Astrocyte (in vitro differentiated cells and primary cell): ENCODE results near the gene VSX1. TPM values are rescaled to one million over a fixed set of nuclear protein-coding genes. Genes with fewer than 3 reads are reported as not detected.

Experiments used
- DNase-seq: peaks from one replicate; pipeline ENCODE4 v3.0.0-alpha.2; 2010; ENCODE audit warnings: low read depth
- FAIRE-seq: peaks from 2 replicates; lab custom pipeline; 2011; peaks lifted over from hg19 to GRCh38; lab: Jason Lieb, UNC
- H2AFZ ChIP-seq: 2 replicates; pipeline ENCODE4 v1.6.0; 2012; ENCODE audit warnings: low read depth, low read length, inconsistent platforms
- H3K27ac ChIP-seq: 2 replicates; pipeline ENCODE4 v1.5.1; 2011; ENCODE audit warnings: low read depth, low read length, inconsistent platforms
- H3K27me3 ChIP-seq: 2 replicates; pipeline ENCODE4 v1.6.0; 2011; ENCODE audit warnings: low read length, inconsistent platforms; ENCODE audit not compliant: insufficient read depth
- H3K36me3 ChIP-seq: 2 replicates; pipeline ENCODE4 v1.5.1; 2011; ENCODE audit warnings: low read length, inconsistent platforms; ENCODE audit not compliant: insufficient read depth
- H3K4me1 ChIP-seq: 2 replicates; pipeline ENCODE4 v1.5.1; 2011; ENCODE audit warnings: low read length, inconsistent platforms; ENCODE audit not compliant: insufficient read depth
- H3K4me2 ChIP-seq: 2 replicates; pipeline ENCODE4 v1.6.0; 2012; ENCODE audit warnings: low read length, inconsistent platforms
- H3K4me3 ChIP-seq: 2 replicates; pipeline ENCODE4 v1.5.1; 2011; ENCODE audit warnings: low read depth, mild to moderate bottlenecking, low read length, inconsistent platforms; ENCODE audit not compliant: insufficient read depth
- H3K79me2 ChIP-seq: 2 replicates; pipeline ENCODE4 v1.6.0; 2012; ENCODE audit warnings: mild to moderate bottlenecking, low read length, inconsistent platforms; ENCODE audit not compliant: insufficient read depth
- H3K9ac ChIP-seq: 2 replicates; pipeline ENCODE4 v1.6.0; 2012; ENCODE audit warnings: mild to moderate bottlenecking, low read length, inconsistent platforms
- H3K9me3 ChIP-seq: 2 replicates; pipeline ENCODE4 v1.5.1; 2012; ENCODE audit warnings: low read depth, mild to moderate bottlenecking, low read length, inconsistent platforms; ENCODE audit not compliant: insufficient read depth
- H4K20me1 ChIP-seq: 2 replicates; pipeline ENCODE4 v1.6.0; 2012; ENCODE audit warnings: low read length, inconsistent platforms; ENCODE audit not compliant: insufficient read depth
- H3K27ac Mint-ChIP-seq: one replicate; pipeline ENCODE4 v1.8.0; 2021; ENCODE audit warnings: mild to moderate bottlenecking, mixed read lengths; ENCODE audit not compliant: unreplicated experiment
- H3K27me3 Mint-ChIP-seq: one replicate; pipeline ENCODE4 v1.8.0; 2021; ENCODE audit warnings: low read depth, mixed read lengths; ENCODE audit not compliant: unreplicated experiment
- H3K36me3 Mint-ChIP-seq: one replicate; pipeline ENCODE4 v1.8.0; 2021; ENCODE audit warnings: low read depth, mixed read lengths; ENCODE audit not compliant: unreplicated experiment
- H3K4me1 Mint-ChIP-seq: one replicate; pipeline ENCODE4 v1.8.0; 2021; ENCODE audit warnings: low read depth, mixed read lengths; ENCODE audit not compliant: unreplicated experiment
- H3K4me3 Mint-ChIP-seq: one replicate; pipeline ENCODE4 v1.8.0; 2021; ENCODE audit warnings: mild to moderate bottlenecking, moderate library complexity, mixed read lengths; ENCODE audit not compliant: unreplicated experiment
- H3K9me3 Mint-ChIP-seq: one replicate; pipeline ENCODE4 v1.8.0; 2021; ENCODE audit warnings: mild to moderate bottlenecking, mixed read lengths; ENCODE audit not compliant: unreplicated experiment
- EZH2 ChIP-seq: IDR thresholded peaks from 2 replicates; pipeline ENCODE4 v1.6.1; 2012; ENCODE audit warnings: mild to moderate bottlenecking, low read length, inconsistent platforms; ENCODE audit not compliant: insufficient read depth
- total RNA-seq: library from RNA; stranded (reverse); gene quantifications from 2 replicates; pipeline ENCODE4 v1.2.1, GENCODE V29; 2021
- TF ChIP-seq, protein P1 (sequence below): IDR thresholded peaks from 2 replicates; pipeline ENCODE4 v1.5.1; 2011; ENCODE audit warnings: low read depth, mild to moderate bottlenecking, inconsistent platforms, low read length, moderate library complexity; ENCODE audit not compliant: insufficient read depth

VSX1 gene
- total RNA-seq, 1 donor from 2014 or later: not detected

DNA sequence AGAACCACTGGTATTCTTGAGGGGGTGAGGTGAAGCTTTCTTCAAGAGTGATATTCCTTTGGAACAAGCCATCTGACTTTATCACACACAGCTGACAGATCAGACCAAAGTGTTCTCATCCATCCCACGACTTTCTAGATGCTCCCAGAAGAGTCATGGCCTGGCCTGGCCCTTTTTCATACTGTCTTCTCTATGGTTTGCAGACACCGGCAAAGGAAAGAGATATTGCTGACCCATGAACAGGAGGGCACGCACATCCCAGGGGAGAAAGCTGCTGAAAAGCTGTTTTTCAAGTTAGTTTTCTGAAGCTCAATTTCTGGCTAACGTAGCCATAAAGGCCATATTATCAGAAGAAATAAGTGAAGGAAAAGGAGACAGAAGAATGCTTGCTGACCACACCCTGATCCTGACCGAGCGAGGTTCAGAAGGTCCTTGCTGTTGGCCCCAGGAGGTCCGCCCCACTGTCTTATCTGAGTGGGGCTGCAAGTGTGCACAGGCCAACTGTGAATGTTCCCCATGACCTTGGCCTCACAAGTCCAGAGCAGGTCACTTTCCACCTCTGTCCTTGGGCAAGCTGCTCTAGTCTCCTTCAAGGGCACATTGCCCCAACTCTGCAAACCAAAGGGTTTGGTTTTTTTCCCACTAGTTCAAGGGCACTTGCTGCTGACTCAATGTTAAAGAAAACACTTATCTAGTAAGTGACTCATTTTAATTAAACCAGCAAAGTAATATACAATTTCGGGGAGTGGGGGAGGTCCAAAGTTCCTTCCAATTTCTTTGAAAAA is 26.0 kb downstream of the VSX1 start:
- TF ChIP-seq EZH2: no peak
- TF ChIP-seq, protein P1, sequence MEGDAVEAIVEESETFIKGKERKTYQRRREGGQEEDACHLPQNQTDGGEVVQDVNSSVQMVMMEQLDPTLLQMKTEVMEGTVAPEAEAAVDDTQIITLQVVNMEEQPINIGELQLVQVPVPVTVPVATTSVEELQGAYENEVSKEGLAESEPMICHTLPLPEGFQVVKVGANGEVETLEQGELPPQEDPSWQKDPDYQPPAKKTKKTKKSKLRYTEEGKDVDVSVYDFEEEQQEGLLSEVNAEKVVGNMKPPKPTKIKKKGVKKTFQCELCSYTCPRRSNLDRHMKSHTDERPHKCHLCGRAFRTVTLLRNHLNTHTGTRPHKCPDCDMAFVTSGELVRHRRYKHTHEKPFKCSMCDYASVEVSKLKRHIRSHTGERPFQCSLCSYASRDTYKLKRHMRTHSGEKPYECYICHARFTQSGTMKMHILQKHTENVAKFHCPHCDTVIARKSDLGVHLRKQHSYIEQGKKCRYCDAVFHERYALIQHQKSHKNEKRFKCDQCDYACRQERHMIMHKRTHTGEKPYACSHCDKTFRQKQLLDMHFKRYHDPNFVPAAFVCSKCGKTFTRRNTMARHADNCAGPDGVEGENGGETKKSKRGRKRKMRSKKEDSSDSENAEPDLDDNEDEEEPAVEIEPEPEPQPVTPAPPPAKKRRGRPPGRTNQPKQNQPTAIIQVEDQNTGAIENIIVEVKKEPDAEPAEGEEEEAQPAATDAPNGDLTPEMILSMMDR: no peak
- peaks cover 69% of the 10 kb centered on the region for H3K27me3 Mint-ChIP-seq
- H3K4me3 ChIP-seq: no peak overlapping the region
- H3K4me3 Mint-ChIP-seq: no peak overlapping the region
- FAIRE-seq: no peak
- peak; percentile 22 for DNase-seq
- peaks cover 13% of the 10 kb centered on the region for H3K4me1 ChIP-seq
- H3K9ac ChIP-seq: no peak overlapping the region
- H3K4me1 Mint-ChIP-seq: no peaks in the 10 kb centered on the region
- no peaks in the 10 kb centered on the region for H3K9me3 ChIP-seq
- H3K27ac Mint-ChIP-seq: no peak overlapping the region
- H3K9me3 Mint-ChIP-seq: peaks cover 1% of the 10 kb centered on the region
- H3K36me3 Mint-ChIP-seq: no peaks in the 10 kb centered on the region
- no peaks in the 10 kb centered on the region for H3K36me3 ChIP-seq
- H3K4me2 ChIP-seq: peak overlapping the region; percentile 97
- H4K20me1 ChIP-seq: peaks cover 23% of the 10 kb centered on the region
- H3K27me3 ChIP-seq: peaks cover 22% of the 10 kb centered on the region
- H2AFZ ChIP-seq: no peak overlapping the region
- H3K79me2 ChIP-seq: no peaks in the 10 kb centered on the region
- H3K27ac ChIP-seq: no peak overlapping the region

DNA sequence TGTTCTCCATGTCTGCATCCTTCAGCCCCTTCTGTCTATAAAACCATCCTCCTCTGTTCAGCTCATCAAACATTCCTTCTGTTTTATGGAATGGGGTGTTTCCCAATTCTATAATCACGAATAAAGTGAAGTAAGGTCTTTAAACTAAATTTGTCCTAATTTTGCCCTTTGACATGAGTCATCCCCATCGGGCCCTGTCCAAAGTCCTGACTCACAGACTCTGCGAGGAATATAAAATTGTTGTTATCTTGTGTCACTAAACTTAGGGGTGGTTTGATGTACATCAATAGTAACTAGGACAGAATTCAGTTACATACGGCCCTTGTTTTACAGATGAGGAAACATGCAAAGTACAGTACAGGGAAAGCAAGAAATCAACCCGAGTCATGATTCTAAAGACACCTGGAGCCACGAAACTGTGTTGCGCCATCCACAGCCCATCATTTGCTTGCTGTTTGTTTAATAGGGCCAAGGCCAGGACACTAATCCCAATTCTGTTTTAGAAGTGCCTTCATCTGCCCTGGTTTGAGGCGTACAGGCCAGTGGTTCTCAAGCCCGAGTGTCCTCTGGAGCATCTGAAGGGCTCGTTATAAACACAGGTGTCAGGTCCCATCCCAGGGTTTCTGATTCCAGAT is 26.8 kb downstream of the VSX1 start:
- FAIRE-seq (no peak), DNase-seq (no peak)
- Mint-ChIP-seq H3K4me1 (no peaks in the 10 kb centered on the region), H3K36me3 (no peaks in the 10 kb centered on the region), H3K4me3 (no peak overlapping the region), H3K27me3 (peaks cover 69% of the 10 kb centered on the region), H3K27ac (no peak overlapping the region), H3K9me3 (peaks cover 1% of the 10 kb centered on the region)
- H3K4me1 ChIP-seq: peaks cover 13% of the 10 kb centered on the region
- no peak overlapping the region for H3K4me3 ChIP-seq
- peaks cover 23% of the 10 kb centered on the region for H4K20me1 ChIP-seq
- no peak for TF ChIP-seq EZH2
- TF ChIP-seq, protein P1: no peak
- no peak overlapping the region for H3K27ac ChIP-seq
- H3K4me2 ChIP-seq: no peak overlapping the region
- no peaks in the 10 kb centered on the region for H3K9me3 ChIP-seq
- no peak overlapping the region for H2AFZ ChIP-seq
- H3K27me3 ChIP-seq: peaks cover 16% of the 10 kb centered on the region
- H3K36me3 ChIP-seq: no peaks in the 10 kb centered on the region
- H3K9ac ChIP-seq: no peak overlapping the region
- H3K79me2 ChIP-seq: no peaks in the 10 kb centered on the region
